HUES48 (cell line): ENCODE data around the gene ISYNA1.

Experiments used
- H3K27ac ChIP-seq: one replicate; pipeline ENCODE4 v1.7.0; 2013; ENCODE audit warnings: low read depth, low read length, inconsistent platforms
- H3K27me3 ChIP-seq: 2 replicates; pipeline ENCODE4 v1.6.1; 2013; ENCODE audit warnings: mild to moderate bottlenecking, low read length; ENCODE audit not compliant: control insufficient read depth, insufficient read depth
- H3K36me3 ChIP-seq: 2 replicates; pipeline ENCODE4 v1.6.1; 2013; ENCODE audit warnings: low read length; ENCODE audit not compliant: control insufficient read depth, insufficient read depth
- H3K4me1 ChIP-seq: 2 replicates; pipeline ENCODE4 v1.6.1; 2013; ENCODE audit warnings: mild to moderate bottlenecking, low read length; ENCODE audit not compliant: control insufficient read depth, insufficient read depth
- H3K4me3 ChIP-seq: 2 replicates; pipeline ENCODE4 v1.5.1; 2013; ENCODE audit warnings: mild to moderate bottlenecking, low read depth, low read length
- H3K9ac ChIP-seq: 2 replicates; pipeline ENCODE4 v1.6.1; 2013; ENCODE audit warnings: mild to moderate bottlenecking, low read depth, low read length, moderate library complexity
- H3K9me3 ChIP-seq: 2 replicates; pipeline ENCODE4 v1.6.1; 2013; ENCODE audit warnings: low read length; ENCODE audit not compliant: control insufficient read depth, insufficient read depth

The ISYNA1 gene

GRCh38 chr19:18437491-18438330 is at the start of gene ISYNA1:
Gene ISYNA1 (minus strand): TSS chr19:18438133. CDS start chr19:18437979, 154 bp downstream.
- H3K4me3 ChIP-seq: peak within 1 kb of the TSS; percentile 90
- peaks cover 18% of the 10 kb centered on the region for H3K36me3 ChIP-seq
- peaks cover 26% of the 10 kb centered on the region for H3K4me1 ChIP-seq
- peak within 1 kb of the TSS; percentile 81; the same call in 1 of the 2 replicates for H3K9ac ChIP-seq
- peak within 1 kb of the TSS; percentile 91 for H3K27ac ChIP-seq
- H3K9me3 ChIP-seq: no peaks in the 10 kb centered on the region
- no peaks in the 10 kb centered on the region for H3K27me3 ChIP-seq

- Histone ChIP-seq H3K4me1 (peaks cover 12% of the 10 kb centered on the region; the same call in 1 of the 2 replicates), H3K36me3 (no peaks in the 10 kb centered on the region), H3K4me3 (no peak overlapping the region), H3K27me3 (no peaks in the 10 kb centered on the region), H3K9ac (no peak overlapping the region), H3K27ac (no peak overlapping the region), H3K9me3 (no peaks in the 10 kb centered on the region)
Observed at GRCh38 chr19:18486746-18487145, 48.8 kb upstream of the ISYNA1 start.

- H3K9me3 ChIP-seq: no peaks in the 10 kb centered on the region
- no peaks in the 10 kb centered on the region for H3K36me3 ChIP-seq
- no peak overlapping the region for H3K4me3 ChIP-seq
- no peak overlapping the region for H3K9ac ChIP-seq
- peaks cover 12% of the 10 kb centered on the region; the same call in 1 of the 2 replicates for H3K4me1 ChIP-seq
- no peak overlapping the region for H3K27ac ChIP-seq
- H3K27me3 ChIP-seq: no peaks in the 10 kb centered on the region
Observed at GRCh38 chr19:18484992-18485391, 47.1 kb upstream of the ISYNA1 start.

GRCh38 chr19:18483119-18483890 is 45.4 kb upstream of the ISYNA1 start:
- H3K27me3 ChIP-seq: no peaks in the 10 kb centered on the region
- no peak overlapping the region for H3K27ac ChIP-seq
- H3K9ac ChIP-seq: no peak overlapping the region
- H3K36me3 ChIP-seq: no peaks in the 10 kb centered on the region
- no peak overlapping the region for H3K4me3 ChIP-seq
- no peaks in the 10 kb centered on the region for H3K9me3 ChIP-seq
- 0 out of 2 replicates have a peak, but pooled peaks cover 6% of the 10 kb centered on the region for H3K4me1 ChIP-seq

- Histone ChIP-seq H3K9me3 (no peaks in the 10 kb centered on the region), H3K4me3 (no peak overlapping the region), H3K4me1 (0 out of 2 replicates have a peak, but pooled peaks cover 6% of the 10 kb centered on the region), H3K27me3 (no peaks in the 10 kb centered on the region), H3K36me3 (no peaks in the 10 kb centered on the region), H3K9ac (no peak overlapping the region), H3K27ac (no peak overlapping the region)
Observed at GRCh38 chr19:18481505-18482222, 43.7 kb upstream of the ISYNA1 start.

- Histone ChIP-seq H3K27me3 (no peaks in the 10 kb centered on the region), H3K9me3 (no peaks in the 10 kb centered on the region), H3K4me3 (no peak overlapping the region), H3K4me1 (no peaks in the 10 kb centered on the region), H3K9ac (no peak overlapping the region), H3K27ac (no peak overlapping the region), H3K36me3 (no peaks in the 10 kb centered on the region)
Observed at GRCh38 chr19:18480006-18480691, 42.2 kb upstream of the ISYNA1 start.

GRCh38 chr19:18478545-18479311 is 40.8 kb upstream of the ISYNA1 start:
- H3K4me1 ChIP-seq: no peaks in the 10 kb centered on the region
- no peaks in the 10 kb centered on the region for H3K27me3 ChIP-seq
- no peak overlapping the region for H3K9ac ChIP-seq
- H3K36me3 ChIP-seq: no peaks in the 10 kb centered on the region
- no peak overlapping the region for H3K27ac ChIP-seq
- H3K4me3 ChIP-seq: no peak overlapping the region
- no peaks in the 10 kb centered on the region for H3K9me3 ChIP-seq

- Histone ChIP-seq H3K27ac (no peak overlapping the region), H3K27me3 (no peaks in the 10 kb centered on the region), H3K4me3 (no peak overlapping the region), H3K9ac (no peak overlapping the region), H3K9me3 (no peaks in the 10 kb centered on the region), H3K4me1 (no peaks in the 10 kb centered on the region), H3K36me3 (no peaks in the 10 kb centered on the region)
Observed at GRCh38 chr19:18477974-18478373, 40.0 kb upstream of the ISYNA1 start.

GRCh38 chr19:18477042-18477779 is 39.3 kb upstream of the ISYNA1 start:
- Histone ChIP-seq H3K4me3 (no peak overlapping the region), H3K27ac (no peak overlapping the region), H3K36me3 (no peaks in the 10 kb centered on the region), H3K9me3 (no peaks in the 10 kb centered on the region), H3K9ac (no peak overlapping the region), H3K27me3 (no peaks in the 10 kb centered on the region), H3K4me1 (no peaks in the 10 kb centered on the region)
